DND-41 (cell line): ENCODE measurements around the gene IDUA.

ENCODE experiments used
- CTCF ChIP-seq: IDR thresholded peaks from 2 replicates; pipeline ENCODE4 v1.5.1; 2012; ENCODE audit warnings: borderline replicate concordance, low read length, moderate library complexity, mild to moderate bottlenecking; ENCODE audit not compliant: poor library complexity, severe bottlenecking; ENCODE audit errors: extremely low read depth
- EZH2 ChIP-seq: IDR thresholded peaks from 3 replicates; pipeline ENCODE4 v1.6.1; 2012; ENCODE audit warnings: borderline replicate concordance, low read depth, mild to moderate bottlenecking, moderate library complexity, low read length, inconsistent platforms; ENCODE audit not compliant: severe bottlenecking

GRCh38 chr4:1027915-1028238, 41.0 kb downstream of the IDUA start:
- TF ChIP-seq EZH2 (no peak), CTCF (no peak)
